NCI-H524 treated with DMSO at 0.1 percent for 48 hours (cell line): ENCODE measurements around the gene CD209.

Experiments used
- DNase-seq: peaks from one replicate; lab custom pipeline; 2025; lab: John Stamatoyannopoulos, UW

The CD209 gene

GRCh38 chr19:7706188-7706954 is 41.0 kb downstream of the CD209 start:
- DNase-seq, result no peak

DNA sequence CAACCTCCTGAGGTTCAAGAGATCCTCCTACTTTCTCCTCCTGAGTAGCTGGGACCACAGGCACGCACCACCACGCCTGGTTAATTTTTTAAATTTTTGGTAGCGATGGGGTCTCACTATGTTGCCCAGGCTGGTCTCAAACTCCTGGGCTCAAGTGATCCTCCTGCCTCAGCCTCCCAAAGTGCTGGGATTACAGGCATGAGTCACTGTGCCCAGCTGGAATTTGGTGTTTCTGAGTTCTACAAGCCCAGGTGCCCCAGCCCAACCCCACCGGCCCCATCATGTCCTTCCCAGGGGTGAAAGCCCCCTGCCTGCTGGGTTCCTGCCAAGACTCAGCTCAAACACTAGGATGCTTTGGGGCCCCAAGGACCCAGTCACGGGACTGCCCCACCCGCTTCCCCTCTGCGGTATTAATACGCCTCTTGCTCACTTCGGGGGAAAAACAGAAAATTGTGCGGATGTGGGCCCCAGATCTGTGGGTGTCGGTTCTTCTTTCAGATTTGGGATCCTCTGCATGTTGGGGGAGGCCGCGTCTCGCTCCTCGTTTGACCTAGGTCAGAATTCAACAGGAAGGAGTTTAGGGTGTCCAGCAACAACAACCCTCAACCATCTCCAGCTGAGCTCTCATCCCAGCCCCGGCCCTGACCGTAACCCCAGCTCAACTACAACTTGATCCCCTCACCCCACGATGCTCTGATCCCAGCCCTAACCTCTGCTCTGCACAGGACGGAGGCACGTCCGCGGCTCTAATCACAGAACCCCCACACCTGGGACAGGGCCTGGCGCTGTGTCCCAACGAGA is 41.7 kb downstream of the CD209 start:
- no peak for DNase-seq

GRCh38 chr19:7704280-7705060 is 42.9 kb downstream of the CD209 start:
- DNase-seq, result no peak

DNA sequence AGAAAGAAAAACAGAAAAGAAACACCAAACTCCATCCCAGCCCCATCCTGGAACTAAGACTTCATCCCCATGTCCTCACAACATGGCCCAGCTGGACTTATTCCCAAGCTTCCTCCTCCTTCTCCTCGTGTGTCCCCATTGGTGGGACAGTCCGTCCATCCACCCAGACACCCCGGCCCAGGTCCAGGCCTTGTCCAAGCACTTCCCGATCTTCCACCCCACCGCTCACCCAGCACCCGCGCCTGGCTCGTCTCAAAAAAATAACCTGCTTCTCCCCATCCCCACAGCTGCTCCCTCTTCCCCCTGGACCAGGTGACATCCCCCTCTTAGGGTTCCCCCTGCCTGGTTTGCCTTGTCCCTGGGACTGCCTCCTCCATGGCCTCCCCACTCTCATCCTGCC is 44.0 kb downstream of the CD209 start:
- DNase-seq, result no peak

GRCh38 chr19:7701654-7702457 is 45.5 kb downstream of the CD209 start, which contains the start of gene FCER2:
TSS of gene FCER2 (minus strand) at chr19:7702131. CDS start at chr19:7699760, 2,371 bp downstream.
- no peak for DNase-seq

DNA sequence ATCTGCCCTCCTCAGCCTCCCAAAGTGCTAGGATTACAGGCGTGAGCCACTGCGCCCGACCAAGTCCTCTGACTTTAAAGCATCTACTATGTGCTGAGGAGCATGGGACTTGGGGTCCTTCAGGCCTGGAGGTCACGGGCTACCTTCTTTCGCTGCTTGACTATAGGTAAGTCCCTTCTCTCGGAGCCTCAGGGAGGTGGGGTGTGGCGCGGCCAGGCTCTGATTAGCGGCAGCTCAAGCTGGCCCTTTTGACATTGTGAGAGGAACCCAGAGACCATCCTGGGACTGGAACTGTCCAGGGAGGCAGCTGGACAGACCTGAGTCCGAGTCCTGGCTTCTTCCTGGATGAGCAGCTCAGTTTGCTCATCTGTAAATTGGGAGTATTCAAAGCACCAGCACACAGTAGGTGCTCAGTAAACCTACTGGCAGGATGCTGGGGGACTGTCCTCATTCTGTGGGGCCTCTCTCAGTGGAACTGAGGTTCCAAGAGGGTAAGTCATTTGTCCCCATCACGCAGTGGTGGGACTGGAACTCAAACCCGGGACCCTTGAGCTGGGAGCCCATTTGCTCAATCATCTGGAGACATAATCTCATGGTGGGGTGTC is 46.2 kb downstream of the CD209 start:
- DNase-seq, result no peak

GRCh38 chr19:7699417-7700401 is 47.6 kb downstream of the CD209 start:
- peak; percentile 93 for DNase-seq

DNA sequence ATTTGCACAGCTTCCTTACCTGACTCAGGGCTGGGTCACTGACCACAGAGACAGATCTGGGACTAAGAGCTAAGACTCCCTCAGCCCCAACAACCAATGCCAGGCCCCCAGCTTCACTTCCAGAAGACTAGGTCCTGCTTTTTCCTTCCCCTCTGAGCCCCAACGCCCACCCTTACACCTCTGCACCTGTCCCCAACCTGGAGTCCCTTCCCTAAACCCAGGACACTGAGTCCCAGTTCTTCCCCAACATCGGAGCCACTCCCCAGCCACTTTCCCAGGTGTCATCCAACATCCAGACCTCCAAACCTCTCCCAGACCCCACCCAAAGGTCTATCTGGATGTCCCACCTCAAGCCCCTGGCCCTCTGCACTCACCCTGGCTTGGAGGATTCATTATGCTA is 48.3 kb downstream of the CD209 start:
- no peak for DNase-seq

- DNase-seq, result no peak
These were observed 48.8 kb downstream of the CD209 start for GRCh38 chr19:7698583-7698982.

DNA sequence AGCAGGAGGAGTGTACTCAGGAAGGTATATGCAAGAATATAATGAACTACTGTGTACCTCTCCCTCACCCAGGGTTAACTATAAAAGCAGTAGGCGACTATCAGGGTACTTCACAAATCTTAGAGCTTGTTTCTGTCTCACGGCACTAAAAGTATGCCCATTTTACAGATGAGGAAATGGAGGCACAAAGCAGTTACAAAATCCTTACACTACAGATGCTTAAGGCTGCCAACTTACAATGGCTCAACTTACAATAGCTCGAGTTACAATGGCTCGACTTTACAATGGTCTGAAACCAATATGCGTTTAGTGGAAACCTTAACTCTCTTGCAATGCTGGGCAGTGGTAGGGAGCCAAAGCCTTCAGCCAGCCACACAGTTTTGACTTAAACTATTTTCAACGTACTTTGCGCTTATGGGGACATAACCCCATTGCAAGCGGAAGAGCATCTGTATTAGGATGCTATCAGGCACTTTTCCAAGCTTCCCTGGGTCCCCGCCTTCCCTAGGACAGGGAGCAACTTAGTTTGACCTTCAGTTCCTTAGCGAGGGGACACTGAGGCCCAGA is 49.5 kb downstream of the CD209 start:
- no peak for DNase-seq

- DNase-seq, result no peak
These were observed 52.8 kb downstream of the CD209 start for GRCh38 chr19:7694499-7694898.

- DNase-seq, result no peak
These were observed 54.8 kb downstream of the CD209 start for GRCh38 chr19:7692417-7693088.

GRCh38 chr19:7691497-7691896 is 55.8 kb downstream of the CD209 start:
- DNase-seq, result no peak

DNA sequence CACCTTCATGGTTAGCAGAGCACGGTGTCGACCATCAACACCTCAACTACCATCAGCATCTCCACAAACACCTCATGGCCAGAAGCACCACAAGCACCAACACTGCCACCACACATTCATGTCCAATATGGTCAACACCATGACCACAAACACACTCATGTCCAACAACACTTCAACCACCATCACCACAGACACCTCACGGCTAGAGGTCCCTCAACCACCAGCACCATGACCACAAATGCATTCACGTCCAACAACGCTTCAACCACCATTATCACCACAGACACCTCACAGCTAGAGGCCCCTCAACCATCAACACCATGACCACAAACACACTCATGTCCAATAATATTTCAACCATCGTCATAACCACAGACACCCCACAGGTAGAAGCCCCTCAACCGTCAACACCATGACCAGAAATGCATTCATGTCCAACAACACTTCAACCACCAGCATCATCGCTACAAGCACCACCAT is 56.5 kb downstream of the CD209 start:
- no peak for DNase-seq
